WERI-Rb-1 (cell line): ENCODE measurements around the gene CITED1.

Experiments
- DNase-seq: peaks from one replicate; pipeline ENCODE4 v3.0.0-alpha.2; 2020
- H3K27ac ChIP-seq: fragments of 250-450 bp; sonication (Bioruptor Pico); 2 replicates; pipeline ENCODE4 v1.5.1; 2020; ENCODE audit warnings: mild to moderate bottlenecking, moderate library complexity
- H3K27me3 ChIP-seq: fragments of 250-450 bp; sonication (Bioruptor Pico); 2 replicates; pipeline ENCODE4 v1.5.1; 2021; ENCODE audit warnings: mild to moderate bottlenecking, low read depth, moderate library complexity; ENCODE audit not compliant: insufficient read depth, severe bottlenecking
- H3K36me3 ChIP-seq: fragments of 250-450 bp; sonication (Bioruptor Pico); 2 replicates; pipeline ENCODE4 v1.5.1; 2020; ENCODE audit warnings: mild to moderate bottlenecking, moderate library complexity
- H3K4me3 ChIP-seq: 2 replicates; pipeline ENCODE4 v1.5.1; 2011; ENCODE audit warnings: low read depth, mild to moderate bottlenecking, control low read depth, low read length
- H3K9me3 ChIP-seq: fragments of 250-450 bp; sonication (Bioruptor Pico); 2 replicates; pipeline ENCODE4 v1.5.1; 2021; ENCODE audit warnings: mild to moderate bottlenecking, moderate library complexity; ENCODE audit not compliant: severe bottlenecking
- CTCF ChIP-seq: IDR thresholded peaks from 2 replicates; pipeline ENCODE4 v1.5.1; 2011; ENCODE audit warnings: low read depth, mild to moderate bottlenecking, control low read depth, inconsistent platforms, low read length

Gene CITED1

GRCh38 chrX:72265263-72265662 lies 40.5 kb downstream of the CITED1 start:
- Histone ChIP-seq H3K4me3 (no peak overlapping the region), H3K36me3 (peaks cover 48% of the 10 kb centered on the region), H3K27me3 (no peaks in the 10 kb centered on the region), H3K27ac (no peak overlapping the region), H3K9me3 (no peaks in the 10 kb centered on the region)
- DNase-seq = no peak
- TF ChIP-seq CTCF = no peak

- Histone ChIP-seq H3K27me3 (no peaks in the 10 kb centered on the region), H3K36me3 (peaks cover 16% of the 10 kb centered on the region), H3K4me3 (no peak overlapping the region), H3K9me3 (no peaks in the 10 kb centered on the region), H3K27ac (no peak overlapping the region)
- no peak for DNase-seq
- no peak for TF ChIP-seq CTCF
These were observed 43.6 kb downstream of the CITED1 start for GRCh38 chrX:72262077-72262476.

- Histone ChIP-seq H3K27me3 (no peaks in the 10 kb centered on the region), H3K36me3 (no peaks in the 10 kb centered on the region), H3K4me3 (no peak overlapping the region), H3K9me3 (no peaks in the 10 kb centered on the region), H3K27ac (no peak overlapping the region)
- no peak for DNase-seq
- no peak for TF ChIP-seq CTCF
These were observed 45.3 kb downstream of the CITED1 start for GRCh38 chrX:72260448-72260847.

- H3K36me3 ChIP-seq = no peaks in the 10 kb centered on the region
- no peak for TF ChIP-seq CTCF
- no peak overlapping the region for H3K4me3 ChIP-seq
- H3K27me3 ChIP-seq = no peaks in the 10 kb centered on the region
- H3K27ac ChIP-seq = no peak overlapping the region
- no peak for DNase-seq
- no peaks in the 10 kb centered on the region for H3K9me3 ChIP-seq
These were observed 47.5 kb downstream of the CITED1 start for GRCh38 chrX:72258174-72258573.

- no peak overlapping the region for H3K4me3 ChIP-seq
- no peak overlapping the region for H3K27ac ChIP-seq
- H3K9me3 ChIP-seq = no peaks in the 10 kb centered on the region
- no peaks in the 10 kb centered on the region for H3K27me3 ChIP-seq
- no peaks in the 10 kb centered on the region for H3K36me3 ChIP-seq
- TF ChIP-seq CTCF = no peak
- no peak for DNase-seq
These were observed 49.9 kb downstream of the CITED1 start for GRCh38 chrX:72255864-72256263.

- Histone ChIP-seq H3K27me3 (no peaks in the 10 kb centered on the region), H3K36me3 (no peaks in the 10 kb centered on the region), H3K9me3 (no peaks in the 10 kb centered on the region), H3K4me3 (no peak overlapping the region), H3K27ac (no peak overlapping the region)
- TF ChIP-seq CTCF = no peak
- no peak for DNase-seq
These were observed 50.3 kb downstream of the CITED1 start for GRCh38 chrX:72255445-72255844.
